Measurements from ENCODE around the gene OSCP1. TPM values are rescaled to one million over a fixed set of nuclear protein-coding genes. Genes with fewer than 3 reads are reported as not detected.

The OSCP1 gene
- total RNA-seq, 4 donors from 2014 or later, result 8.2 to 10.8 (median 9.6) TPM

- no peak for DNase-seq (ENCODE audit: extremely low spot score)
- WGBS, result 100% methylated on average over 1 of the region's 19 CpGs
- H3K27ac ChIP-seq (replicated peaks in 1 of 4), result no peak overlapping the region
- intact Hi-C loops (cut with DNase I), result no loop called here
- H3K4me3 ChIP-seq, result no peak overlapping the region
- H3K36me3 ChIP-seq, result peaks cover 17 to 48% (median 44%) of the 10 kb centered on the region in 4 donors
- H3K9me3 ChIP-seq, result no peaks in the 10 kb centered on the region
- H3K27me3 ChIP-seq, result no peaks in the 10 kb centered on the region
- TF ChIP-seq, protein P1, sequence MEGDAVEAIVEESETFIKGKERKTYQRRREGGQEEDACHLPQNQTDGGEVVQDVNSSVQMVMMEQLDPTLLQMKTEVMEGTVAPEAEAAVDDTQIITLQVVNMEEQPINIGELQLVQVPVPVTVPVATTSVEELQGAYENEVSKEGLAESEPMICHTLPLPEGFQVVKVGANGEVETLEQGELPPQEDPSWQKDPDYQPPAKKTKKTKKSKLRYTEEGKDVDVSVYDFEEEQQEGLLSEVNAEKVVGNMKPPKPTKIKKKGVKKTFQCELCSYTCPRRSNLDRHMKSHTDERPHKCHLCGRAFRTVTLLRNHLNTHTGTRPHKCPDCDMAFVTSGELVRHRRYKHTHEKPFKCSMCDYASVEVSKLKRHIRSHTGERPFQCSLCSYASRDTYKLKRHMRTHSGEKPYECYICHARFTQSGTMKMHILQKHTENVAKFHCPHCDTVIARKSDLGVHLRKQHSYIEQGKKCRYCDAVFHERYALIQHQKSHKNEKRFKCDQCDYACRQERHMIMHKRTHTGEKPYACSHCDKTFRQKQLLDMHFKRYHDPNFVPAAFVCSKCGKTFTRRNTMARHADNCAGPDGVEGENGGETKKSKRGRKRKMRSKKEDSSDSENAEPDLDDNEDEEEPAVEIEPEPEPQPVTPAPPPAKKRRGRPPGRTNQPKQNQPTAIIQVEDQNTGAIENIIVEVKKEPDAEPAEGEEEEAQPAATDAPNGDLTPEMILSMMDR (IDR thresholded peaks at IDR 0.05), result no peak
- no peak for TF ChIP-seq POLR2A (IDR thresholded peaks at IDR 0.05; ENCODE audit: low read depth)
- no peak for TF ChIP-seq POLR2AphosphoS5 (IDR thresholded peaks at IDR 0.05)
- no peak for TF ChIP-seq EP300 (IDR thresholded peaks at IDR 0.05)
- H3K4me1 ChIP-seq, result peaks cover 26 to 64% (median 44%) of the 10 kb centered on the region in 4 donors
Measured at GRCh38 chr1:36393686-36394085, 56.6 kb downstream of the OSCP1 start.

GRCh38 chr1:36392836-36393235 lies 57.4 kb downstream of the OSCP1 start:
- intact Hi-C loops (cut with DNase I), result no loop called here
- Histone ChIP-seq H3K4me1 (peaks cover 25 to 65% (median 46%) of the 10 kb centered on the region in 4 donors), H3K4me3 (no peak overlapping the region), H3K9me3 (no peaks in the 10 kb centered on the region), H3K27me3 (no peaks in the 10 kb centered on the region), H3K27ac (replicated peaks in 1 of 4) (no peak overlapping the region), H3K36me3 (peaks cover 17 to 48% (median 44%) of the 10 kb centered on the region in 4 donors)
- 88% methylated on average over 3 of the region's 4 CpGs for WGBS
- TF ChIP-seq POLR2A (IDR thresholded peaks at IDR 0.05; ENCODE audit: low read depth), result no peak
- no peak for TF ChIP-seq POLR2AphosphoS5 (IDR thresholded peaks at IDR 0.05)
- TF ChIP-seq, protein P1 (IDR thresholded peaks at IDR 0.05), result no peak
- no peak for TF ChIP-seq EP300 (IDR thresholded peaks at IDR 0.05)
- no peak for DNase-seq (ENCODE audit: extremely low spot score)

DNA sequence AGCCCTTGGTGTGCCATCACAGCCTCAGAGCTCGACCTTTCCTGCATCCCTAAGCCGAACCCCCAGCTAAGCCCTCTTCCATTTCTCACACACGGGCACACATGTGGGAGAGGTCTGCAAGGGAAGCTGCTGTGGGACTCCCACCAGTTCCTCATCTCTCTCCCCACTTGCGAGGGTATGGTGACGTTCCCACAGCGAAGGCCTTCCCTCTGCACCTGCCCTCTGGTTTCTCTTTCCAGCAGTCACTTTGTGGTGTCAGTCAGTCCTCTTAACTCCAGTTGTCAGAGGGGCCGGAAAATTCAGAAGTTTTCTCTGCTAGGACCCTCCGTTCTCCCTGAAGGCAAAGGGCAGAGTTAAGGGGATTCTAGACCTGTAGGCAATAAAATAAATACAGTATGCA lies 59.0 kb downstream of the OSCP1 start:
- intact Hi-C loops (cut with DNase I), result no loop called here
- H3K4me3 ChIP-seq, result no peak overlapping the region
- no peaks in the 10 kb centered on the region for H3K27me3 ChIP-seq
- H3K27ac ChIP-seq (replicated peaks in 1 of 4), result peak overlapping the region in 3 of 4 donors; percentile 24 to 99 (median 93)
- WGBS, result 90% methylated on average over 8 of the region's 8 CpGs
- H3K36me3 ChIP-seq, result peaks cover 17 to 48% (median 44%) of the 10 kb centered on the region in 4 donors
- no peaks in the 10 kb centered on the region for H3K9me3 ChIP-seq
- TF ChIP-seq POLR2A (IDR thresholded peaks at IDR 0.05; ENCODE audit: low read depth) (no peak), EP300 (IDR thresholded peaks at IDR 0.05) (no peak), POLR2AphosphoS5 (IDR thresholded peaks at IDR 0.05) (no peak)
- TF ChIP-seq, protein P1 (IDR thresholded peaks at IDR 0.05), result no peak
- peaks cover 31 to 69% (median 50%) of the 10 kb centered on the region in 4 donors for H3K4me1 ChIP-seq
- no peak for DNase-seq (ENCODE audit: extremely low spot score)

DNA sequence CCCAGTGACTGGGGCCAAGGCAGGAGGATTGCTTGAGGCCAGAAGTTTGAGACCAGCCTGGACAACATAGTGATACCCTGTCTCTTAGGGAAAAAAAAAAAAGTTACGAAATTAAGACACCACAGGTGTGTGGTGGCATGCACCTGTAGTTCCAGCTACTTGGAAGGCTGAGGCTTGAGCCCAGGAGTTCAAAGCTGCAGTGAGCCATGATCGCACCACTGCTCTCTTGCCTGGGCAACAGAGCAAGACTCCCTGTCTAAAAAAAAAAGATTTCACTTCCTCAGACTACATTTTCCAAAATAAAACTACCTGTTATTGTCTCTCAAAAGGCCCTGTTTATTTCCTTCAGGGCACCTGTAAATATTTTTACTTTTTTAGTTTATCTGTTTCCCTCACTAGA lies 59.8 kb downstream of the OSCP1 start:
- Histone ChIP-seq H3K27me3 (no peaks in the 10 kb centered on the region), H3K27ac (replicated peaks in 1 of 4) (peak overlapping the region; percentile 93 to 99 (median 97)), H3K4me3 (no peak overlapping the region), H3K36me3 (peaks cover 17 to 48% (median 44%) of the 10 kb centered on the region in 4 donors), H3K9me3 (no peaks in the 10 kb centered on the region), H3K4me1 (peaks cover 25 to 61% (median 43%) of the 10 kb centered on the region in 4 donors)
- TF ChIP-seq, protein P1 (IDR thresholded peaks at IDR 0.05), result no peak
- TF ChIP-seq POLR2A (IDR thresholded peaks at IDR 0.05; ENCODE audit: low read depth), result no peak
- no peak for TF ChIP-seq EP300 (IDR thresholded peaks at IDR 0.05)
- TF ChIP-seq POLR2AphosphoS5 (IDR thresholded peaks at IDR 0.05), result no peak
- WGBS, result 90% methylated on average over 2 of the region's 2 CpGs
- DNase-seq (ENCODE audit: extremely low spot score), result no peak
- intact Hi-C loops (cut with DNase I), result no loop called here

GRCh38 chr1:36389999-36390398 lies 60.3 kb downstream of the OSCP1 start:
- DNase-seq (ENCODE audit: extremely low spot score), result no peak
- TF ChIP-seq EP300 (IDR thresholded peaks at IDR 0.05) (no peak), POLR2AphosphoS5 (IDR thresholded peaks at IDR 0.05) (no peak), POLR2A (IDR thresholded peaks at IDR 0.05; ENCODE audit: low read depth) (no peak)
- TF ChIP-seq, protein P1 (IDR thresholded peaks at IDR 0.05), result no peak
- H3K36me3 ChIP-seq, result peaks cover 17 to 48% (median 44%) of the 10 kb centered on the region in 4 donors
- peaks cover 25 to 59% (median 44%) of the 10 kb centered on the region in 4 donors for H3K4me1 ChIP-seq
- H3K27me3 ChIP-seq, result no peaks in the 10 kb centered on the region
- WGBS, result 83% methylated on average over 1 of the region's 1 CpG
- H3K4me3 ChIP-seq, result no peak overlapping the region
- no peaks in the 10 kb centered on the region for H3K9me3 ChIP-seq
- peak overlapping the region; percentile 93 to 99 (median 97) for H3K27ac ChIP-seq (replicated peaks in 1 of 4)
- intact Hi-C loops (cut with DNase I), result loop anchor here (10.0 kb wide), 1 partner anchor 235 kb away; the partner anchor contains the start of gene MAP7D1

All from esophagus muscularis mucosa (tissue), 4 donors.